Panc1 (cell line): Measurements from ENCODE around the gene POU4F2. TPM values are rescaled to one million over a fixed set of nuclear protein-coding genes. Genes with fewer than 3 reads are reported as not detected.

Source experiments
- ATAC-seq: fragments of 200-7000 bp; cut with Tn5 transposase; 2 replicates; pipeline ENCODE4 v1.9.1; 2020; ENCODE audit warnings: mild to moderate bottlenecking, moderate library complexity
- BruUV-seq: library from RNA; stranded (reverse); fragments of 400-500 nt; replicated peaks from 2 replicates; lab custom pipeline; 2021; lab: Mats Ljungman, UMichigan
- CTCF ChIA-PET: fragments of 300-600 bp; sonication (Branson Sonifier 250); formaldehyde crosslinking; loops from one replicate; lab custom pipeline; 2022; ENCODE audit warnings: antibody characterized with exemption; lab: Charles Lee
- POLR2A ChIA-PET: fragments of 300-600 bp; sonication (Branson Sonifier 250); formaldehyde crosslinking; loops from one replicate; lab custom pipeline; 2022; ENCODE audit warnings: antibody characterized with exemption; lab: Charles Lee
- DNase-seq: peaks from one replicate; pipeline ENCODE4 v3.0.0-alpha.2; 2010; ENCODE audit warnings: low read depth, low spot score
- H3K27ac ChIP-seq: 2 replicates; pipeline ENCODE4 v1.5.1; 2011; ENCODE audit warnings: mild to moderate bottlenecking, low read length, inconsistent platforms
- H3K27me3 ChIP-seq: fragments of 200-500 bp; sonication (Bioruptor generic); 2 replicates; pipeline ENCODE4 v1.6.0; 2014; ENCODE audit warnings: low read length, inconsistent platforms; ENCODE audit not compliant: control insufficient read depth, insufficient read depth
- H3K36me3 ChIP-seq: fragments of 200-500 bp; sonication (Bioruptor generic); 2 replicates; pipeline ENCODE4 v1.5.1; 2014; ENCODE audit warnings: inconsistent platforms, mild to moderate bottlenecking, low read length, moderate library complexity; ENCODE audit not compliant: control insufficient read depth, insufficient read depth
- H3K4me1 ChIP-seq: 2 replicates; pipeline ENCODE4 v1.5.1; 2011; ENCODE audit warnings: inconsistent platforms, mild to moderate bottlenecking, low read length, moderate library complexity; ENCODE audit not compliant: control insufficient read depth, insufficient read depth
- H3K4me3 ChIP-seq, 2 experiments: 2 replicates each; pipeline ENCODE4 v1.5.1; 2011 to 2012; ENCODE audit warnings: low read depth in 2 of 2, low read length in 2 of 2, mild to moderate bottlenecking in 2 of 2, inconsistent platforms in 1 of 2, moderate library complexity in 1 of 2
- H3K9me3 ChIP-seq: fragments of 200-500 bp; sonication (Bioruptor generic); 2 replicates; pipeline ENCODE4 v1.5.1; 2014; ENCODE audit warnings: low read depth, mild to moderate bottlenecking, inconsistent platforms, low read length, moderate library complexity; ENCODE audit not compliant: control insufficient read depth, insufficient read depth
- POLR2AphosphoS5 ChIP-seq: IDR thresholded peaks from 2 replicates; pipeline ENCODE4 v1.6.1; 2012; ENCODE audit warnings: mild to moderate bottlenecking, low read depth, low read length, moderate library complexity
- SIN3A ChIP-seq: IDR thresholded peaks from 2 replicates; pipeline ENCODE4 v1.6.1; 2012; ENCODE audit warnings: low read depth, mild to moderate bottlenecking, low read length, moderate library complexity, borderline replicate concordance; ENCODE audit not compliant: insufficient read depth
- TCF7L2 ChIP-seq: IDR thresholded peaks from 2 replicates; pipeline ENCODE4 v1.6.1; 2011; ENCODE audit warnings: mild to moderate bottlenecking, low read depth, low read length, inconsistent platforms
- in situ Hi-C: cut with HindIII; loops from 2 replicates; pipeline ENCODE4 v1.10.0; 2016; ENCODE audit warnings: low sequenced_read_pairs, low pct_unique_long_range_greater_than_20kb
- intact Hi-C: fragments of 100-400 bp; cut with micrococcal nuclease; formaldehyde crosslinking; loops from one replicate; pipeline ENCODE4 v1.10.0; 2022; ENCODE audit not compliant: unreplicated experiment
- total RNA-seq: library from RNA; stranded (reverse); gene quantifications from one replicate; pipeline ENCODE4 v1.2.1, GENCODE V29; 2021; ENCODE audit not compliant: unreplicated experiment
- TF ChIP-seq, protein P1 (sequence below): fragments of 450-650 bp; IDR thresholded peaks from 2 replicates; pipeline ENCODE4 v1.5.1; 2017; ENCODE audit warnings: mild to moderate bottlenecking
- TF ChIP-seq, protein P2 (sequence below), 2 experiments: IDR thresholded peaks; 2 replicates each; pipeline ENCODE4 v1.6.1; 2011 to 2012; ENCODE audit warnings: low read depth in 2 of 2, control low read depth in 1 of 2, low read length in 1 of 2, mild to moderate bottlenecking in 1 of 2, moderate library complexity in 1 of 2; ENCODE audit not compliant: insufficient read depth in 1 of 2

The POU4F2 gene
- total RNA-seq, 1 experiment from 2014 or later: not detected

DNA sequence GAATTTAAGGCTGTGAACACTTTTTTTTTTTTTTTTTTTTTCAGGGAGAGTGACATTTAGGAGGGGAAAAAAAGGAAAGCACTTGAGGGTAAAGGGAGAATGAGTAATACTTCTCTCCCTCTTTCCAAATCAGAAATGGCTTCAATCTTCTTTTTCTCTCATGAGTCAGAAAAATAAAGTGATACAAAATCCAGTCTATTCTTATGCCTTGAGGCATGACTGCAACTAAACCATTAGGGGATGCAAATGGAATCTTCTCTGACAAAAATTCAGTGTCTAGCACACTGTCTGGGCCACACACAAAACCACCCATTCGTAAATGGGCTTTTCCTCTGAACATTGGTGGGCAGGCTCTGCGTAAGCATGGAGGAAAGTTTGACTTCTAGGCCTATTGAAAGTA, 46.7 kb upstream of the POU4F2 start:
- no peaks in the 10 kb centered on the region for H3K36me3 ChIP-seq
- in situ Hi-C loops: no loop called here
- ChIA-PET CTCF (no interaction called here), POLR2A (no interaction called here)
- H3K4me1 ChIP-seq: no peaks in the 10 kb centered on the region
- no peaks in the 10 kb centered on the region for H3K27me3 ChIP-seq
- DNase-seq: no peak
- TF ChIP-seq POLR2AphosphoS5: no peak
- no peak for TF ChIP-seq TCF7L2
- TF ChIP-seq, protein P1, sequence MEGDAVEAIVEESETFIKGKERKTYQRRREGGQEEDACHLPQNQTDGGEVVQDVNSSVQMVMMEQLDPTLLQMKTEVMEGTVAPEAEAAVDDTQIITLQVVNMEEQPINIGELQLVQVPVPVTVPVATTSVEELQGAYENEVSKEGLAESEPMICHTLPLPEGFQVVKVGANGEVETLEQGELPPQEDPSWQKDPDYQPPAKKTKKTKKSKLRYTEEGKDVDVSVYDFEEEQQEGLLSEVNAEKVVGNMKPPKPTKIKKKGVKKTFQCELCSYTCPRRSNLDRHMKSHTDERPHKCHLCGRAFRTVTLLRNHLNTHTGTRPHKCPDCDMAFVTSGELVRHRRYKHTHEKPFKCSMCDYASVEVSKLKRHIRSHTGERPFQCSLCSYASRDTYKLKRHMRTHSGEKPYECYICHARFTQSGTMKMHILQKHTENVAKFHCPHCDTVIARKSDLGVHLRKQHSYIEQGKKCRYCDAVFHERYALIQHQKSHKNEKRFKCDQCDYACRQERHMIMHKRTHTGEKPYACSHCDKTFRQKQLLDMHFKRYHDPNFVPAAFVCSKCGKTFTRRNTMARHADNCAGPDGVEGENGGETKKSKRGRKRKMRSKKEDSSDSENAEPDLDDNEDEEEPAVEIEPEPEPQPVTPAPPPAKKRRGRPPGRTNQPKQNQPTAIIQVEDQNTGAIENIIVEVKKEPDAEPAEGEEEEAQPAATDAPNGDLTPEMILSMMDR: no peak
- no peak for TF ChIP-seq SIN3A
- TF ChIP-seq, protein P2, sequence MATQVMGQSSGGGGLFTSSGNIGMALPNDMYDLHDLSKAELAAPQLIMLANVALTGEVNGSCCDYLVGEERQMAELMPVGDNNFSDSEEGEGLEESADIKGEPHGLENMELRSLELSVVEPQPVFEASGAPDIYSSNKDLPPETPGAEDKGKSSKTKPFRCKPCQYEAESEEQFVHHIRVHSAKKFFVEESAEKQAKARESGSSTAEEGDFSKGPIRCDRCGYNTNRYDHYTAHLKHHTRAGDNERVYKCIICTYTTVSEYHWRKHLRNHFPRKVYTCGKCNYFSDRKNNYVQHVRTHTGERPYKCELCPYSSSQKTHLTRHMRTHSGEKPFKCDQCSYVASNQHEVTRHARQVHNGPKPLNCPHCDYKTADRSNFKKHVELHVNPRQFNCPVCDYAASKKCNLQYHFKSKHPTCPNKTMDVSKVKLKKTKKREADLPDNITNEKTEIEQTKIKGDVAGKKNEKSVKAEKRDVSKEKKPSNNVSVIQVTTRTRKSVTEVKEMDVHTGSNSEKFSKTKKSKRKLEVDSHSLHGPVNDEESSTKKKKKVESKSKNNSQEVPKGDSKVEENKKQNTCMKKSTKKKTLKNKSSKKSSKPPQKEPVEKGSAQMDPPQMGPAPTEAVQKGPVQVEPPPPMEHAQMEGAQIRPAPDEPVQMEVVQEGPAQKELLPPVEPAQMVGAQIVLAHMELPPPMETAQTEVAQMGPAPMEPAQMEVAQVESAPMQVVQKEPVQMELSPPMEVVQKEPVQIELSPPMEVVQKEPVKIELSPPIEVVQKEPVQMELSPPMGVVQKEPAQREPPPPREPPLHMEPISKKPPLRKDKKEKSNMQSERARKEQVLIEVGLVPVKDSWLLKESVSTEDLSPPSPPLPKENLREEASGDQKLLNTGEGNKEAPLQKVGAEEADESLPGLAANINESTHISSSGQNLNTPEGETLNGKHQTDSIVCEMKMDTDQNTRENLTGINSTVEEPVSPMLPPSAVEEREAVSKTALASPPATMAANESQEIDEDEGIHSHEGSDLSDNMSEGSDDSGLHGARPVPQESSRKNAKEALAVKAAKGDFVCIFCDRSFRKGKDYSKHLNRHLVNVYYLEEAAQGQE (IDR thresholded peaks at IDR 0.05; ENCODE audit: insufficient read depth in 1 of 2, low read depth in 2 of 2, low read length in 1 of 2): no peak
- no peaks in the 10 kb centered on the region for H3K9me3 ChIP-seq
- BruUV-seq: no TSS peak
- no peak overlapping the region for H3K4me3 ChIP-seq
- intact Hi-C loops: no loop called here
- no peak overlapping the region for H3K27ac ChIP-seq
- no peak for ATAC-seq

DNA sequence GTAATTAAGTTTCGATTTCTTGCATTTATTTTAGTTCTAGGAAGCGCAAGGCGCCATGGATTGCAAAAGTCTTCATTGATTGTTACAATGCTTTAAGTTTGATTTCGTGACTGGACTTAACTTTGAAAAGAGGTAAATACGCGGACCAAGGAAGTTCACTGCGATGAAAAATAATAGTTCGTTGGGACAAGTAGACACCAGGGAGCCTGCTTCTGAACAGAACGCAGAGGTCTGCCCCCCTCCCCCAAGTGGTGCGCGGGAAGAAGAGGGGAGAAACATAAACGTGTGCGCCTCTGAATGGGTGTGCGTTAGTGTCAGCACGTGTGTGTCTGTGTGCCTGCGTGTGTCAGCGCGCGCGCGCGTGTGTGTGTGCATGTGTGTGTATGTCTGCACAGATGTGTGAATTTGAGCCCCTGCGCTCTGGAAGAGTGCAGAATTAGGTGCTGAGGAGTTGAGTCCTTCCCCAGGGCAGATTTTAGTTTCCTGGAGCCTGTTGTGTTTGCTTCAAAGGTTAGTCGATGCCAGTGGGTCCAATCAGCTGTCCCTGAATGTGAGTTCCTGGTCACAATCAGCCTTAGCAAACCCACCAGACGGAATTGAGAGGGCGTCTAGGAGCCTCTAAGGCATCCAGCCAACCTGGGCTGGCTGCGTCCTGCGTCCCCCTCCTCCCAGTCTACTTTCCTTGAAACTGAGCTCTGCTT, 5.8 kb upstream of the POU4F2 start:
- H3K9me3 ChIP-seq: no peaks in the 10 kb centered on the region
- DNase-seq (no peak), ATAC-seq (no peak)
- no peaks in the 10 kb centered on the region for H3K4me1 ChIP-seq
- no TSS peak for BruUV-seq
- ChIA-PET CTCF (no interaction called here), POLR2A (no interaction called here)
- H3K4me3 ChIP-seq: peak overlapping the region in 1 of 2 experiments; percentile 16; a peak in 1 of 4 replicates
- in situ Hi-C loops: no loop called here
- intact Hi-C loops: no loop called here
- no peak overlapping the region for H3K27ac ChIP-seq
- no peaks in the 10 kb centered on the region for H3K27me3 ChIP-seq
- no peaks in the 10 kb centered on the region for H3K36me3 ChIP-seq
- TF ChIP-seq, protein P1: no peak
- TF ChIP-seq SIN3A (no peak), POLR2AphosphoS5 (no peak), TCF7L2 (no peak)
- TF ChIP-seq, protein P2 (IDR thresholded peaks at IDR 0.05; ENCODE audit: insufficient read depth in 1 of 2, low read depth in 2 of 2, low read length in 1 of 2): no peak
